ENCODE measurements around the gene PDE9A.

PDE9A gene

DNA sequence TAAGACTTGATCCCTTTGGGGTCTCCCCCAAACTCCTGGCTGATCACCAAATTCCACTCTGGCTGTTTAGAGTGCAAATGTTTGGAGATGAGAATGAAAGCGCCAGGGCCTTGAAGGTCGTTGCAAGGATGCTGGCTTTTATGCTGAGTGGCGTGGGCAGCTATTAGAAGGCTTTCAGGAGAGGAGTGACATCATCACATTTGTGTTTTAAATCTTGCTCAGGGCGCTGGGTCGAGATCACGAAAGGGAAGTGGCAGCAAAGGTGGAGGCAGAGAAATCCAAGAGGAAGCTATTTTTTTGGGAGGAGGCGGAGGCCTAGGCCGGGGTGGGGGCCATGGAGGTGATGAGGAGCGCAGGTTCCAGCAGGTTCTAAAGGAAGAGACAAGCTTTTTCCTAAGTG, 49.3 kb downstream of the PDE9A start:
- in situ Hi-C loops (cut with MboI; ENCODE audit: low pct_unique_long_range_greater_than_20kb, low sequenced_read_pairs, unreplicated experiment), result no loop called here
- TF ChIP-seq, protein P1, sequence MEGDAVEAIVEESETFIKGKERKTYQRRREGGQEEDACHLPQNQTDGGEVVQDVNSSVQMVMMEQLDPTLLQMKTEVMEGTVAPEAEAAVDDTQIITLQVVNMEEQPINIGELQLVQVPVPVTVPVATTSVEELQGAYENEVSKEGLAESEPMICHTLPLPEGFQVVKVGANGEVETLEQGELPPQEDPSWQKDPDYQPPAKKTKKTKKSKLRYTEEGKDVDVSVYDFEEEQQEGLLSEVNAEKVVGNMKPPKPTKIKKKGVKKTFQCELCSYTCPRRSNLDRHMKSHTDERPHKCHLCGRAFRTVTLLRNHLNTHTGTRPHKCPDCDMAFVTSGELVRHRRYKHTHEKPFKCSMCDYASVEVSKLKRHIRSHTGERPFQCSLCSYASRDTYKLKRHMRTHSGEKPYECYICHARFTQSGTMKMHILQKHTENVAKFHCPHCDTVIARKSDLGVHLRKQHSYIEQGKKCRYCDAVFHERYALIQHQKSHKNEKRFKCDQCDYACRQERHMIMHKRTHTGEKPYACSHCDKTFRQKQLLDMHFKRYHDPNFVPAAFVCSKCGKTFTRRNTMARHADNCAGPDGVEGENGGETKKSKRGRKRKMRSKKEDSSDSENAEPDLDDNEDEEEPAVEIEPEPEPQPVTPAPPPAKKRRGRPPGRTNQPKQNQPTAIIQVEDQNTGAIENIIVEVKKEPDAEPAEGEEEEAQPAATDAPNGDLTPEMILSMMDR (IDR thresholded peaks at IDR 0.05; ENCODE audit: extremely low read depth, insufficient read depth, missing control alignments), result no peak
- no peak for DNase-seq (ENCODE audit: low spot score)

DNA sequence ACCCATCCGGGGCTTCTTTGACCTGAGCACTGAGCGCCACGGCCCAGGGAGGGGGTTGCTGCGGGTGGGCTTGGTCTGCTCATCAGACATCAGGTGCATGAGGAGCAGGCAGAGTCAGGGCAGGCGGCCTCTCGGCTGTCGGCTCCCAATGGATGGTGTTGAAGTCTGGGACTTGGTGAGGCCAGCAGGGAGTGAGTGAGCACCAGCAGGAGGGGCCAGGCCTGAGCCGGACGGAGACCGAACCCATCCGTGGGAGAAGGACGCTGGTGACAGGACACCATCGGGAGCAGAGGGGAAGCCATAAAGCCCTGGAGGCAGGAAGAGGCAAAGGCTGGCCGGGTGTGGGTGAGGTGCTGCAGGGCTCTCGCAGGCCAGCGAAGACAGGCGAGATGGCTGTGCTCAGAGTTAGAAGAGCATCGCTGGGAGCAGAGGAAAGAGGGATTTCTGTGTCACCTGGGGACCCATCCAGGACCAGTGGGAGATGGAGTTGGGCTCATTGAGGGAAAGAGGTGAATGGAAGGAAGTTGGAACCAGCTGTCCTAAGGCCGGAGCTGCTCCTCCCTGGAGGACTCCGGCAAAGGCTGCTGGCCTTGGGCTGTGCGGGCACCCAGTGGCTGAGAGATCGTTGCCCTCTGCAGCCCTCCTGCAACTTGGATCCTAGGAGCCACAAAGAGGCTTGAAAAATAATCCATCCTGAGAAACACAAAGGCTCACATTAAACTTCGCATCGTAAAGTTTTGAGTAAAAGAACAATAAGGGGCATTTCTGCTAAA, 49.9 kb downstream of the PDE9A start:
- TF ChIP-seq, protein P1 (IDR thresholded peaks at IDR 0.05; ENCODE audit: extremely low read depth, insufficient read depth, missing control alignments), result no peak
- DNase-seq (ENCODE audit: low spot score), result no peak
- in situ Hi-C loops (cut with MboI; ENCODE audit: low pct_unique_long_range_greater_than_20kb, low sequenced_read_pairs, unreplicated experiment), result no loop called here

DNA sequence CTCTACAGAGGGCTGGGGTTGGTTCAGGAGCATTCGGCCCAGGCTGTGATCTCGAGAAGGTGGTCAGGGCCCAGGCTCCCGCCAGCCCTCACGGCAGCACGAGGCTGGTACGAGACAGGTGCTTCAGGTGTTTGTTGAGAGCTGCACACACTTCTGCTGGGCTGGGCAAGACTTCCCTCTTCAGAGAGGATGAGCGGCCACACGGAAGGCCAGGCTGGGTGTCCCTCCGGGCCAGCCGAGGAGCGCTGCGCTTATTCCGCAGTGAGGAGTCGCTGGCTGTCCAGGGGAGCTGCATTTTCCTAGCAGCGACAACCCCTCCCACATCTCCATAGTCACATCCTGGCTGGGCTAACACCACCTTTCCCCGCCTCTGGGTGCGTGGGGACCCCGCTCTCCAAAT, 50.5 kb downstream of the PDE9A start:
- TF ChIP-seq, protein P1 (IDR thresholded peaks at IDR 0.05; ENCODE audit: extremely low read depth, insufficient read depth, missing control alignments), result no peak
- in situ Hi-C loops (cut with MboI; ENCODE audit: low pct_unique_long_range_greater_than_20kb, low sequenced_read_pairs, unreplicated experiment), result no loop called here
- DNase-seq (ENCODE audit: low spot score), result no peak

DNA sequence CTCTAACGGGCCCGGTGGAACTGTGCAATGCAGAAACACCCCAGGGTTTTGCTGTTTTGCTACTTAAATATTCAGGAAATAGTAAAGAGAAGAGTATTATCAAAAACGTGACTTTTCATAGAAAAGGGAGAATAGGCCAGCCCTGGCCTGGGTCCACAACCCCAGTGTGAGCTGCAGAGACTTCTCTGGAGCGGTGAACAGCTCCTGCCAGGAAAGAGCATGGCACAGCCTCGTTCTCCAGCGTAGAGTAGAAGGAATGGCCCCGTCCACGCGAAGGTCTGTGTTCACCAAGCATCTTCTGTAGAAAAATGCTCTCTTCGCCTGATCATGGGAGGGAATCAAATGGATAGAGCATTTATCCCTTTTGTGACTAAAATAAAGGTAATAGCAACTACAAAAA, 51.4 kb downstream of the PDE9A start:
- TF ChIP-seq, protein P1 (IDR thresholded peaks at IDR 0.05; ENCODE audit: extremely low read depth, insufficient read depth, missing control alignments), result no peak
- in situ Hi-C loops (cut with MboI; ENCODE audit: low pct_unique_long_range_greater_than_20kb, low sequenced_read_pairs, unreplicated experiment), result no loop called here
- DNase-seq (ENCODE audit: low spot score), result no peak

DNA sequence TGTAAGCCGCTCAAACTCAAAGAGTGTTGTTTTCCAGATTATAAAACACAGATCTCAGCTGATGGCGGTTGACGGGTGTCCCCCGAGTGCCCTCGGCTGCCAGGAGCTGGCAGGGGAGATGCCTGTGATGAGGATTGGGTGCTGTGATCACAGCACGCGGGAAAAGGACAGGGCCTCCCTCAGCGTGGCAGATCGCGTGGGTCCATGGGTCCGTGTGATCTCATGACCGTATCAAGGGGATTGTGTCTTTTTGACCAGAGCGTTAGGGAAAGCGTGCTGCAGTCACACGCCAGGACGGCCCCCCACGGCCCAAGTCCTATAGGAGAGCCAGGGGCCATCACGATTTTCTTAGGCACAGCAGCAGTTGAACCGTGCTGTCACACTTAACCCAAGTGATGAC, 51.9 kb downstream of the PDE9A start:
- in situ Hi-C loops (cut with MboI; ENCODE audit: low pct_unique_long_range_greater_than_20kb, low sequenced_read_pairs, unreplicated experiment), result no loop called here
- TF ChIP-seq, protein P1 (IDR thresholded peaks at IDR 0.05; ENCODE audit: extremely low read depth, insufficient read depth, missing control alignments), result no peak
- DNase-seq (ENCODE audit: low spot score), result no peak

DNA sequence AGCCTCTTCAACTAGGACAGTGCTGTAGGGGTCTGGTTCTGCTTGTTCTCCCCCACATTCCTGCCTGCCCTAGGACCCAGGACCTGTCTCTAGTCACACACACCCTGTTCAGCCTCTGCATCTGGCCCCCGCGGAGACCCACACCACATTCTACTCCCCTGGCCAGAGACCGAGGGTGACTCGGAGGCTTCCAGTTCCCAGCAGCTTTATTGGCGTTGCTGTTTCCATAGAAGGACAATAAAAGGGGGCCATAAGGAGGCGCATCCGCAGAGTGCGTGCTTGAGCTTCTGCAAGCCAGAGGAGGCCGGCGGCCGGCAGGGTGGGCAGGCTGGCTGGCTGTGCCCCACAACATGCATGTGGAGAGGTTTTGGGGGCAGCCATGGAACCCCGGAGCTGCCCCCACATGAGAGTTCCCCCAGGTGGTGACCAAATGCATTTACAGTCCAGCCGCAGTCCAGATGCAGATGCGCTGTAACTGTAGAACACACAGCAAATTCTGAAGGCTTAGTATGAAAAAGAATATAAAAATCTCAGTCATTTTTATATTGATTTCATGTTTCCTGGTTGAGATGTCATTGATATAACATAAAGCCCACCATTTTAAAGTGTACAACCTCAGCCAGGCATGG, 52.4 kb downstream of the PDE9A start:
- TF ChIP-seq, protein P1 (IDR thresholded peaks at IDR 0.05; ENCODE audit: extremely low read depth, insufficient read depth, missing control alignments), result no peak
- in situ Hi-C loops (cut with MboI; ENCODE audit: low pct_unique_long_range_greater_than_20kb, low sequenced_read_pairs, unreplicated experiment), result no loop called here
- DNase-seq (ENCODE audit: low spot score), result no peak
